Effector CD8-positive, alpha-beta T cell (primary cell): ENCODE results near the gene VSIG8.
A peak's percentile ranks its signal among the peaks of the same experiment; 100 is the strongest.

Experiments
- DNase-seq: peaks from one replicate; lab custom pipeline; 2025; lab: John Stamatoyannopoulos, UW

VSIG8 gene

GRCh38 chr1:159884296-159884695 is 21.8 kb upstream of the VSIG8 start:
- no peak for DNase-seq

- no peak for DNase-seq
These were observed 20.7 kb upstream of the VSIG8 start for GRCh38 chr1:159883134-159883533.

- no peak for DNase-seq
These were observed 20.0 kb upstream of the VSIG8 start for GRCh38 chr1:159882527-159882862.

- peak; percentile 30 for DNase-seq
These were observed 19.4 kb upstream of the VSIG8 start for GRCh38 chr1:159881622-159882526.

- no peak for DNase-seq
These were observed 18.0 kb upstream of the VSIG8 start for GRCh38 chr1:159880430-159880829.

GRCh38 chr1:159879977-159880376 is 17.5 kb upstream of the VSIG8 start:
- no peak for DNase-seq

- no peak for DNase-seq
These were observed 16.7 kb upstream of the VSIG8 start for GRCh38 chr1:159879136-159879535.

GRCh38 chr1:159877695-159878444 is 15.4 kb upstream of the VSIG8 start:
- DNase-seq, result no peak

GRCh38 chr1:159873530-159874143 is 11.2 kb upstream of the VSIG8 start:
- no peak for DNase-seq

GRCh38 chr1:159872891-159873290 is 10.4 kb upstream of the VSIG8 start:
- DNase-seq, result no peak

GRCh38 chr1:159870704-159871103 is 8.2 kb upstream of the VSIG8 start:
- no peak for DNase-seq

- no peak for DNase-seq
These were observed 7.2 kb upstream of the VSIG8 start for GRCh38 chr1:159869607-159870006.

- DNase-seq, result no peak
These were observed 6.7 kb upstream of the VSIG8 start for GRCh38 chr1:159869173-159869572.

- no peak for DNase-seq
These were observed 6.3 kb upstream of the VSIG8 start for GRCh38 chr1:159868766-159869165.

GRCh38 chr1:159867664-159868026 is 5.2 kb upstream of the VSIG8 start:
- DNase-seq, result no peak

- DNase-seq, result no peak
These were observed 4.6 kb upstream of the VSIG8 start for GRCh38 chr1:159866905-159867663.

- DNase-seq, result no peak
These were observed 3.6 kb upstream of the VSIG8 start for GRCh38 chr1:159866066-159866465.

GRCh38 chr1:159864262-159864661 is 1.8 kb upstream of the VSIG8 start:
- DNase-seq, result no peak

- DNase-seq, result no peak
These were observed 426 bp downstream of the VSIG8 start for GRCh38 chr1:159862031-159862430.

- DNase-seq, result no peak
These were observed 1.2 kb downstream of the VSIG8 start for GRCh38 chr1:159861218-159861617.

- no peak for DNase-seq
These were observed 2.0 kb downstream of the VSIG8 start for GRCh38 chr1:159860456-159860855.

GRCh38 chr1:159859767-159860322 is 2.6 kb downstream of the VSIG8 start:
- DNase-seq, result no peak
